ENCODE measurements around the gene CCDC122. TPM values are rescaled to one million over a fixed set of nuclear protein-coding genes. Genes with fewer than 3 reads are reported as not detected.

Gene CCDC122
- total RNA-seq, 1 donor from 2014 or later, result 4.8 TPM

DNA sequence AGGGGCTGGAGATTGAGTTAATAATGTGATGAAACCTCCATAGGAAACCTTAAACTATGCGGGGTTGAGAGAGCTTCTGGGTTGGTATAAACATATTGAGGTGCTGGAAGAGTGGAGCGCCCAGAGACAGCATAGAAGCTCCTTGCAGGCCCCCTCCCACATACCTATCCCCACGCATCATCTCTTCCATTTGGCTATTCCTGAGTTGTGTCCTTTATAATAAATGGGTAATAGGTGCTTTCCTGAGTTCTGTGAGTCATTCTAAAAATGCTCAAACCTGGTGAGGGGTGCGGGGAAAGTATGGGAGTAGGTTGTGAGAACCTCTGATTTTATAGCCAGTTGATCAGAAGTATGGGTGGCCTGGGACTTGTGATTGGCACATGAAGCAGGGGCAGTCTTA is 14.6 kb downstream of the CCDC122 start:
- H3K9me3 Mint-ChIP-seq, result peaks cover 11% of the 10 kb centered on the region
- no peak overlapping the region for H3K4me3 Mint-ChIP-seq
- H3K27ac Mint-ChIP-seq (ENCODE audit: unreplicated experiment), result no peak overlapping the region
- H3K4me1 Mint-ChIP-seq, result no peaks in the 10 kb centered on the region
- DNase-seq (ENCODE audit: low read depth, low spot score), result no peak
- H3K27me3 Mint-ChIP-seq (ENCODE audit: low read depth), result no peaks in the 10 kb centered on the region
- H3K36me3 Mint-ChIP-seq (ENCODE audit: low read depth), result peaks cover 21% of the 10 kb centered on the region
- TF ChIP-seq, protein P1, sequence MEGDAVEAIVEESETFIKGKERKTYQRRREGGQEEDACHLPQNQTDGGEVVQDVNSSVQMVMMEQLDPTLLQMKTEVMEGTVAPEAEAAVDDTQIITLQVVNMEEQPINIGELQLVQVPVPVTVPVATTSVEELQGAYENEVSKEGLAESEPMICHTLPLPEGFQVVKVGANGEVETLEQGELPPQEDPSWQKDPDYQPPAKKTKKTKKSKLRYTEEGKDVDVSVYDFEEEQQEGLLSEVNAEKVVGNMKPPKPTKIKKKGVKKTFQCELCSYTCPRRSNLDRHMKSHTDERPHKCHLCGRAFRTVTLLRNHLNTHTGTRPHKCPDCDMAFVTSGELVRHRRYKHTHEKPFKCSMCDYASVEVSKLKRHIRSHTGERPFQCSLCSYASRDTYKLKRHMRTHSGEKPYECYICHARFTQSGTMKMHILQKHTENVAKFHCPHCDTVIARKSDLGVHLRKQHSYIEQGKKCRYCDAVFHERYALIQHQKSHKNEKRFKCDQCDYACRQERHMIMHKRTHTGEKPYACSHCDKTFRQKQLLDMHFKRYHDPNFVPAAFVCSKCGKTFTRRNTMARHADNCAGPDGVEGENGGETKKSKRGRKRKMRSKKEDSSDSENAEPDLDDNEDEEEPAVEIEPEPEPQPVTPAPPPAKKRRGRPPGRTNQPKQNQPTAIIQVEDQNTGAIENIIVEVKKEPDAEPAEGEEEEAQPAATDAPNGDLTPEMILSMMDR (conservative IDR thresholded peaks at IDR 0.05), result no peak

DNA sequence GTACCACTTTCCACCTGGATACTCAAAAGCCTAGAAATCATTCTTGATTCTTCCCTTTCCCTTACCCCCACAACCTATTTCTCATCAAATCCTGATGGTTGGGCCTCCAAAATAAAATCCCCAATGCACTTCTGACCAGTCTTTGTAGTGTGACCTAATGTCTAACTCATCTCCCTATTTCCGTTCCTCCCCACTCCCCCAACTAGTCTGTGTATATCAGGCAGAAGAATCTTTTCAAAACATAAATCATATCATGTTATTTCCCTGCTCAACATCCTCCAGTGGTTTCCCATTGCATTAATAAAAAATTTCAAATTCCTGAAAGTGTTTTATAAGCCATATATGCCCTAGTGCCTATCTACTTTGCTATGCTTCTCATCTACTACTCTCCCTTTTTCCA is 17.7 kb downstream of the CCDC122 start:
- Mint-ChIP-seq H3K9me3 (peaks cover 11% of the 10 kb centered on the region), H3K36me3 (ENCODE audit: low read depth) (peaks cover 24% of the 10 kb centered on the region), H3K27me3 (ENCODE audit: low read depth) (no peaks in the 10 kb centered on the region), H3K27ac (ENCODE audit: unreplicated experiment) (no peak overlapping the region), H3K4me3 (no peak overlapping the region), H3K4me1 (no peaks in the 10 kb centered on the region)
- TF ChIP-seq, protein P1 (conservative IDR thresholded peaks at IDR 0.05), result no peak
- DNase-seq (ENCODE audit: low read depth, low spot score), result no peak

DNA sequence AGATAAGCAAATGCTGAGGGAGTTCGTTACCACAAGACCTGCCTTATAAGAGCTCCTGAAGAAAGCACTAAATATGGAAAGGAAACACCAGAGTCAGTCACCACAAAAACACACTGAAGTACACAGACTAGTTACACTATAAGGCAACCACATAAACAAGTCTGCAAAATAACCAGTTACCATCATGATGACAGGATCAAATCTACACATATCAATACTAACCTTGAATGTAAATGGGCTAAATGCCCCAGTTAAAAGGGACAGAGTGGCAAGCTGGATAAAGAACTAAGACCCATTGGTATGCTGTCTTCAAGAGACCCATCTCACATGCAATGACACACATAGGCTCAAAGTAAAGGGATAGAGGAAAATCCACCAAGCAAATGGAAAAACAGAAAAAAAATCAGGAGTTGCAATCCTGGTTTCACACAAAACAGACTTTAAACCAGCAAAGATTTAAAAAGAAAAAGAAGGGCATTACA is 26.6 kb downstream of the CCDC122 start:
- Mint-ChIP-seq H3K9me3 (peaks cover 42% of the 10 kb centered on the region), H3K27me3 (ENCODE audit: low read depth) (no peaks in the 10 kb centered on the region), H3K4me1 (peaks cover 4% of the 10 kb centered on the region), H3K27ac (ENCODE audit: unreplicated experiment) (no peak overlapping the region), H3K4me3 (no peak overlapping the region), H3K36me3 (ENCODE audit: low read depth) (peaks cover 62% of the 10 kb centered on the region)
- no peak for DNase-seq (ENCODE audit: low read depth, low spot score)
- TF ChIP-seq, protein P1 (conservative IDR thresholded peaks at IDR 0.05), result no peak

GRCh38 chr13:43850873-43851272 is 28.7 kb downstream of the CCDC122 start:
- H3K4me1 Mint-ChIP-seq, result peaks cover 4% of the 10 kb centered on the region
- peaks cover 42% of the 10 kb centered on the region for H3K9me3 Mint-ChIP-seq
- H3K36me3 Mint-ChIP-seq (ENCODE audit: low read depth), result peaks cover 60% of the 10 kb centered on the region
- DNase-seq (ENCODE audit: low read depth, low spot score), result no peak
- no peak overlapping the region for H3K4me3 Mint-ChIP-seq
- TF ChIP-seq, protein P1 (conservative IDR thresholded peaks at IDR 0.05), result no peak
- H3K27ac Mint-ChIP-seq (ENCODE audit: unreplicated experiment), result no peak overlapping the region
- H3K27me3 Mint-ChIP-seq (ENCODE audit: low read depth), result no peaks in the 10 kb centered on the region

DNA sequence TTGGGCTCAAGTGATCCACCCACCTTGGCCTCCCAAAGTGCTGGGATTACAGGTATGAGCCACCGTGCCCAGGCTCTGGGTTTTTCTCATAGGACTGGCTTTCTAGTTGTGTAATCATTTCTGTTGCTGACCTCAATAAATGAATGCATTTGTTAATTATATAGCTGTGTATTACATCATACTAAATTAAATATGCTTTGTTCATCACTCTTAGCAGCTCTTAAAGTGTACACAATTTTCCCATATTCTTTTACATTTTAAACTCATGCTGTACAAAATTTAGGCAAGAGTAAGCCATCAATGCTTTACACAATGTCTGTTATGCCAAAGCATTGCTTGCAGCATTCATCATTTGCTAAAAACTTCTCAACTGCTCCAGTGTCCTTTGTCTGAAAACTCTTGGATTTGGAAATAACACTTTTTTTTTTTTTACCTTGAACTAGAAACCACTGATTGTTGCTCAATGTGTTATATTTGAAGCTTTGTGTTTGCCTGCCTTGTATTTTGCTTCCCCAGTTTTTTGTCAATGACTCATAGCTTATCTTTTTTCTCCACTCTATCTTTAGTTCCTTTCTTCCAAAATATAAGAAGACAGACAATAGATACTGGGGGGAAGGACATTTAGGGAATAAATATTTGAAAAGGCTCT is 31.4 kb downstream of the CCDC122 start:
- Mint-ChIP-seq H3K4me3 (no peak overlapping the region), H3K36me3 (ENCODE audit: low read depth) (peaks cover 42% of the 10 kb centered on the region), H3K27me3 (ENCODE audit: low read depth) (no peaks in the 10 kb centered on the region), H3K27ac (ENCODE audit: unreplicated experiment) (no peak overlapping the region), H3K4me1 (peaks cover 4% of the 10 kb centered on the region), H3K9me3 (peaks cover 28% of the 10 kb centered on the region)
- TF ChIP-seq, protein P1 (conservative IDR thresholded peaks at IDR 0.05), result no peak
- no peak for DNase-seq (ENCODE audit: low read depth, low spot score)

All from neural crest cell (in vitro differentiated cells).